Measurements from ENCODE around the gene SCEL. TPM values are rescaled to one million over a fixed set of nuclear protein-coding genes. Genes with fewer than 3 reads are reported as not detected.

SCEL gene
- total and polyA plus RNA-seq, 12 donors, result 0.07 to 7.7 (median 0.31) TPM; not detected in 7

DNA sequence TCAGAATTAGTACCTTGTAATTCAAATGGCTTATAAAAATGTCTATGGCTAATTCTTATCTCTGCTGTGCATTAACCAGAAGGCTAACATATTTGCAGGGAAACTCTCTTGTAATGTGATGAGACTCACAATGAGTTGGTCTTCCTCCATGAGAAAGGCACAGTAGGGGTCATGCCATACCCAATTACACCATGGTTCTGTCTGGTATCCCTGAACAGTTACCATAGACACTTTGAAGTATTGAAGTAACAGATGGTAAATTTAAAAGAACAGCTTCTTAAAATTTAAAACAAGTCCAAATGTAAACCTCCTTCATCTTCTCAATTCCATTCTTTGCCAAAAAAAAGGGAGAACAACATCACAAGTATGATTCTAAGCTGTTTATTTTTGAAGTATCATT lies 139.3 kb downstream of the SCEL start:
- no peaks in the 10 kb centered on the region for H3K27me3 ChIP-seq
- TF ChIP-seq, protein P1, sequence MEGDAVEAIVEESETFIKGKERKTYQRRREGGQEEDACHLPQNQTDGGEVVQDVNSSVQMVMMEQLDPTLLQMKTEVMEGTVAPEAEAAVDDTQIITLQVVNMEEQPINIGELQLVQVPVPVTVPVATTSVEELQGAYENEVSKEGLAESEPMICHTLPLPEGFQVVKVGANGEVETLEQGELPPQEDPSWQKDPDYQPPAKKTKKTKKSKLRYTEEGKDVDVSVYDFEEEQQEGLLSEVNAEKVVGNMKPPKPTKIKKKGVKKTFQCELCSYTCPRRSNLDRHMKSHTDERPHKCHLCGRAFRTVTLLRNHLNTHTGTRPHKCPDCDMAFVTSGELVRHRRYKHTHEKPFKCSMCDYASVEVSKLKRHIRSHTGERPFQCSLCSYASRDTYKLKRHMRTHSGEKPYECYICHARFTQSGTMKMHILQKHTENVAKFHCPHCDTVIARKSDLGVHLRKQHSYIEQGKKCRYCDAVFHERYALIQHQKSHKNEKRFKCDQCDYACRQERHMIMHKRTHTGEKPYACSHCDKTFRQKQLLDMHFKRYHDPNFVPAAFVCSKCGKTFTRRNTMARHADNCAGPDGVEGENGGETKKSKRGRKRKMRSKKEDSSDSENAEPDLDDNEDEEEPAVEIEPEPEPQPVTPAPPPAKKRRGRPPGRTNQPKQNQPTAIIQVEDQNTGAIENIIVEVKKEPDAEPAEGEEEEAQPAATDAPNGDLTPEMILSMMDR (IDR thresholded peaks at IDR 0.05), result no peak
- no peak for TF ChIP-seq POLR2A (IDR thresholded peaks at IDR 0.05)
- no peaks in the 10 kb centered on the region for H3K9me3 ChIP-seq (replicated peaks in 1 of 3)
- intact Hi-C loops (cut with DNase I), result no loop called here
- DNase-seq, result no peak
- H3K4me3 ChIP-seq, result no peak overlapping the region
- H3K36me3 ChIP-seq (replicated peaks in 1 of 2), result no peaks in the 10 kb centered on the region
- peaks cover 0 to 5% of the 10 kb centered on the region in 2 donors for H3K4me1 ChIP-seq (replicated peaks in 1 of 2)
- no peak overlapping the region for H3K27ac ChIP-seq

DNA sequence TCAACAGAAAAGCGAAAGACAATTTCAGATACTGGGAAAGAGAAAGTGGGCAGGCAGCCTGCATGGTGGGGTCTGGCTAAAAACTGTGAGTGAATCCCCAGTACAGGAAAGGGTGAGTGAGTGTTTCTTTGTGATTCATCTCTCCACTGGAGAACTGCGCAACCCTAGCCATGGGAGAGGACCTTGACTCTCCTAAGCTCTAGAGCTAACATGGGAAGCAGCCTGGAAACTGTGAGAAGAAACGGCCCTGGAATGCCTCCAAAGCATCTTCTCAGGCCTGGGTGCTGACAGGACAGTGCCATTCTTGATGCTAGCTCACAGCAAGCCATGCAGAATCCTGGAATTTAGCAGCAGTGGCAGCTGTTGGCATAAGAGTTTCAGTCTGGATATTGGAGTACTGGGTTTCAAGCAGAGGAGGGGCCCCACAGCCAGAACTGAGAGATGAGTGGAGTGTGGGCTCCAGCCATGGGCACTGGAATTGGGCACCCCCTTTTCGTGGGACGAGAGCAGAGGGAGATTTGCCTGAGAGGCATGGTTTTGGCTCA lies 143.3 kb downstream of the SCEL start:
- TF ChIP-seq POLR2A (IDR thresholded peaks at IDR 0.05), result no peak
- TF ChIP-seq, protein P1 (IDR thresholded peaks at IDR 0.05), result no peak
- Histone ChIP-seq H3K27ac (no peak overlapping the region), H3K9me3 (replicated peaks in 1 of 3) (no peaks in the 10 kb centered on the region), H3K4me1 (replicated peaks in 1 of 2) (peaks cover 0 to 5% of the 10 kb centered on the region in 2 donors), H3K4me3 (no peak overlapping the region), H3K36me3 (replicated peaks in 1 of 2) (no peaks in the 10 kb centered on the region), H3K27me3 (no peaks in the 10 kb centered on the region)
- DNase-seq, result peak in 6 of 7 donors; percentile 20 to 71 (median 48)
- intact Hi-C loops (cut with DNase I), result no loop called here
- WGBS, 4 donors, result 43 to 56% (median 47%) methylated on average over 5 of the region's 5 CpGs

DNA sequence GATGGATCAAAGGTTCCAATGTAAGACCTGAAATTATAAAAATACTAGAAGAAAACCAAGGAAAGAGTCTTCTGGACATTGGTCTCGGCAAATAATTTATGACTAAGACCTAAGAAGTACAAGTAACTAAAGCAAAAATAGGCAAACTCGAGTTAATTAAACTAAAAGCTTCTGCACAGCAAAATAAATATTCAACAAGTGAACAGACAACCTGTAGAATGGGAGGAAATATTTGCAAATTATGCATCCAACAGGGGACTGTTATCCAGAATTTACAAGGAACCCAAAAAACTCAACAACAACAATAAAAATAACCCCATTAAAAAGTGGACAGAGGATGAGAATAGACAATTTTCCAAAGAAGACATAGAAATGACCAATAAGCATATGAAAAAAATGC lies 152.3 kb downstream of the SCEL start:
- Histone ChIP-seq H3K27me3 (no peaks in the 10 kb centered on the region), H3K4me1 (replicated peaks in 1 of 2) (peaks cover 0 to 5% of the 10 kb centered on the region in 2 donors), H3K27ac (no peak overlapping the region), H3K36me3 (replicated peaks in 1 of 2) (no peaks in the 10 kb centered on the region), H3K9me3 (replicated peaks in 1 of 3) (no peaks in the 10 kb centered on the region), H3K4me3 (no peak overlapping the region)
- 76 to 86% (median 82%) methylated on average over 2 of the region's 2 CpGs for WGBS, 4 donors
- intact Hi-C loops (cut with DNase I), result no loop called here
- DNase-seq, result no peak
- TF ChIP-seq POLR2A (IDR thresholded peaks at IDR 0.05), result no peak
- TF ChIP-seq, protein P1 (IDR thresholded peaks at IDR 0.05), result no peak

DNA sequence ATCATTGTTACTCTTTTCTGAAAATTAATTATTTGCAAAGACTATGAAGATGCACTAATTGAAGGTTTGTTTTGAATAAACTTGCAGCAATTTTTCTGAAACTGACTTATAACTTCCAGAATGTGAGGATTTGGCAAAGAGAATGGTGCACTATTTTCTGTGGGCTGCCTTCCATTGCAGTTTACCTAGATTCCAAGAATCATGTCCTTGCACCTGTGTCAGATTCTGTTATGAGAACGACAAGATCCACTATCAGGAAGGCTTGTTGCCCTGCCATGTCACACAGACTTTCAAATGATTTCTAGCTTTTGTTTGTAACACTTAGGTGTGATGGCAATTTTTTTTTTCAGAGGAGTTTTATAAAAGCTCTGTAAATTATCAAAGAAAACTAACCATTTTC lies 156.4 kb downstream of the SCEL start:
- 27 to 64% (median 48%) methylated on average over 1 of the region's 1 CpG for WGBS, 4 donors
- Histone ChIP-seq H3K36me3 (replicated peaks in 1 of 2) (no peaks in the 10 kb centered on the region), H3K4me3 (no peak overlapping the region), H3K27me3 (no peaks in the 10 kb centered on the region), H3K4me1 (replicated peaks in 1 of 2) (peaks cover 0 to 14% of the 10 kb centered on the region in 2 donors), H3K27ac (no peak overlapping the region), H3K9me3 (replicated peaks in 1 of 3) (no peaks in the 10 kb centered on the region)
- TF ChIP-seq POLR2A (IDR thresholded peaks at IDR 0.05), result no peak
- TF ChIP-seq, protein P1 (IDR thresholded peaks at IDR 0.05), result no peak
- DNase-seq, result no peak
- intact Hi-C loops (cut with DNase I), result no loop called here

Data from adrenal gland (tissue), 12 donors.